HFF-Myc (cell line): Measurements from ENCODE around the gene PPIL4.
A peak's percentile ranks its signal among the peaks of the same experiment; 100 is the strongest.
"Not testable (repeated sequence)": the region's sequence is repeated elsewhere in the genome, so short reads cannot be mapped to it uniquely, and the experiment has no call there.

ENCODE experiments used
- DNase-seq: peaks from one replicate; pipeline ENCODE4 v3.0.0-alpha.2; 2011; ENCODE audit warnings: low read depth; ENCODE audit errors: extremely low read depth
- H3K4me3 ChIP-seq: replicated peaks from 2 replicates; pipeline ENCODE4 v1.5.1; 2011; ENCODE audit warnings: low read depth, mild to moderate bottlenecking, control low read depth, low read length
- TF ChIP-seq, protein P1 (sequence below): IDR thresholded peaks from 2 replicates; pipeline ENCODE4 v1.5.1; 2012; ENCODE audit warnings: mild to moderate bottlenecking, low read depth, low read length, control low read depth; ENCODE audit errors: missing control alignments

Gene PPIL4

DNA sequence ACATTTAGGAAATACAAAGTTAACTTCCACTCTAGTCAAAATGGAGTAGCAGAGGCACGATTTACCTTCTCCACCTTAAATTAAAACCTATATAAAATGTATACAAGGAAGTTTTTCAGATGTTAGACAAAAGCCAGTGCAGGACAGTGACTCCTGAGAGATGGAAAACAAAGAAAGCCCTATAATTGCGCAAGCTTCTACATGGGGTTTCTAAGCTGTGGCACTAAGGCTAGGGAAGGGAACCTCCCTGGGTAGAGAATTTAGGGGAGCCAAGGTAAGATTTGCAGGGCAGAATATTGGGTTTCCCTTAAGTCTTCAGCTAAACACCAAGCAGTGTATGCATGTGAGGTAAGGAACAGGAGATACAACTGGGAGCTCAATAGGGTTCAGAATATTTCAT lies 42.6 kb downstream of the PPIL4 start:
- no peak overlapping the region for H3K4me3 ChIP-seq
- TF ChIP-seq, protein P1, sequence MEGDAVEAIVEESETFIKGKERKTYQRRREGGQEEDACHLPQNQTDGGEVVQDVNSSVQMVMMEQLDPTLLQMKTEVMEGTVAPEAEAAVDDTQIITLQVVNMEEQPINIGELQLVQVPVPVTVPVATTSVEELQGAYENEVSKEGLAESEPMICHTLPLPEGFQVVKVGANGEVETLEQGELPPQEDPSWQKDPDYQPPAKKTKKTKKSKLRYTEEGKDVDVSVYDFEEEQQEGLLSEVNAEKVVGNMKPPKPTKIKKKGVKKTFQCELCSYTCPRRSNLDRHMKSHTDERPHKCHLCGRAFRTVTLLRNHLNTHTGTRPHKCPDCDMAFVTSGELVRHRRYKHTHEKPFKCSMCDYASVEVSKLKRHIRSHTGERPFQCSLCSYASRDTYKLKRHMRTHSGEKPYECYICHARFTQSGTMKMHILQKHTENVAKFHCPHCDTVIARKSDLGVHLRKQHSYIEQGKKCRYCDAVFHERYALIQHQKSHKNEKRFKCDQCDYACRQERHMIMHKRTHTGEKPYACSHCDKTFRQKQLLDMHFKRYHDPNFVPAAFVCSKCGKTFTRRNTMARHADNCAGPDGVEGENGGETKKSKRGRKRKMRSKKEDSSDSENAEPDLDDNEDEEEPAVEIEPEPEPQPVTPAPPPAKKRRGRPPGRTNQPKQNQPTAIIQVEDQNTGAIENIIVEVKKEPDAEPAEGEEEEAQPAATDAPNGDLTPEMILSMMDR = no peak
- no peak for DNase-seq

DNA sequence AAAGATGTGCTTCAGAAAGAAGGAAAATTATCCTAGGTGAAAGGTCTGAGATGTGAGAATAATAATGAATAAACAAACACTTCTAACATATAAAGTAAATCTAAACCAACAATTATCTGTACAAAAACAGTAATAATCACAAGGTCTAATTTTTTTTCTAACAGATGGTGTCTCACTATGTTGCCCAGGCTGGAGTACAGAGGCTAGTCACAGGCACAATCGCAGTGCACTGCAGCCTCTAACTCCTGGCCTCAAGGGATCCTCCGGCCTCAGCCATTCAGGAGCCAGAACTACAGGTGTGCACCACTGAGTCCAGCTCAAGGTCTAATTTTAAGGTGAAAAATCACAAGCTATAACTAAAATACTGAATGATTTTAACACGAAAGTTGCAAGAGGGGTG lies 44.1 kb downstream of the PPIL4 start:
- H3K4me3 ChIP-seq = no peak overlapping the region
- TF ChIP-seq, protein P1 = no peak
- no peak for DNase-seq

DNA sequence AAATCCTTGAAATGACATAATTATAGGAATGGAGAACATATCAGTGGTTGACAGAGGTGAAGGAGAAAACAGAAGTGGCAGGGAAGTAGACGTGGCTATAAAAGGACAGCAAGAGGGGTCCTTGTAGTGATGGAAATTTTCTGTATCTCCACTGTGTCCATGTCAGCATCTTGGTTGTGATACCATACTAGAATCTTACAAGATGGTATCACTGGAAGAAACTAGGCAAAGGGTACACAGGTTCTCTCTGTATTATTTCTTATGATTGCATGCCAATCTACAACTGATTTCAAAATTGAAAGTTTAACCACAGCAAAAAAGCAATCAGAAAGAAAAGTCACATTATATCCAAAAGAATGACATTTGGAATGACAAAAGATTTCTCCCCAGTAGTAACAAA lies 44.6 kb downstream of the PPIL4 start:
- H3K4me3 ChIP-seq = no peak overlapping the region
- TF ChIP-seq, protein P1 = no peak
- DNase-seq = no peak

DNA sequence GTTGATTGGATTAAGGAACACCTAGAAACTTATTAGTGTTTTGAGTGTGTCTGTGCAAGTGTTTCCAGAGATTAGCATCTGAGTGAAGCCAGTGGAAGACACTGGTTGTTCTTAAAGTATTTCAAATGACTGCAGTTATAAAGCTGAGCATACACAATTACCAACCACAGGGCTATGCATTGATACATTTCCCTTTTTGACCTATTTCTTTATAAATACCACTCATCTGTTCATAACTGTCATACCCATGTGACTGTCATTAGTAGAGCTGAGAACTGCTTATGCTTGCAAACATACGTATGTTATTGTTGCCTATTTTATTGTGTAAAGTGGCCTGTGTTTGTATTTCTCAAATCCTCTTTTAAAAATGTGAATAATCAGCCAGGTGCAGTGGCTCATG lies 45.7 kb downstream of the PPIL4 start:
- no peak for DNase-seq
- H3K4me3 ChIP-seq = no peak overlapping the region
- TF ChIP-seq, protein P1 = no peak

DNA sequence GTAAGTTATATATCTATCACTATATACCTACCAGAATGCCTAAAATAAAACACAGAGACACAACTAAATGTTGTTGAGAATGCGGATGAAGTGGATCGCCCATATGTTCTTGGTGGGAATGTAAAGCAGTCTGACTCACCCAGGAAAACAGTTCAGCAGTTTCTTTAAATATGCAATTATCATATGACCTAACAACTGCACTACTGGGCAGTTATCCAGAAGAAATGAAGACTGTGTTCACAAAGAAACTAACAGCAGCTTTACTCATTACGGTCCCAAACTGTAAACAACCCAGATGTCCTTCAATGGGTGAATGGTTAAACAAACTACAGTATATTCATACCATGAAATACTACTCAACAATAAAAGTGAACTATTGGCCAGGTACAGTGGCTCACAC lies 46.8 kb downstream of the PPIL4 start:
- TF ChIP-seq, protein P1 = no peak

DNA sequence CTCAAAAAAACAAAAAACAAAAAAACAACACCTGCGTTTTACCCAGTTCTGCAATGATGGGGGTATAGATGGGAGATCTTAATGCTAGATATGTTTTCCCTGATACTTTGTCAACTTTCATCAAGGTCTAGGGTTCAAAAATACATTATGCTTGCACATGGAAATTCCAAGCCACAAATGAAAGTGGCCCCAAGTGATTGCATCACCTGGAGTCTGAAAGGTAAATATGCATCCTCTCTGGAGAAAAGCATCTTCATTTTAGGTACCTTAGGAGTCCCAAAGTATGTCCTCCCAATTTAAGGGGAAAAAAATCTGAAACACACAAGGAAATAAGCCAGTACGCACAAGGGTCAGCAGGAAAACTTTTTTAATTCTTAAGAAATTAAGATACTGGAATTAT lies 48.5 kb downstream of the PPIL4 start:
- TF ChIP-seq, protein P1 = no peak
- no peak for DNase-seq
- H3K4me3 ChIP-seq = no peak overlapping the region

More for the DNA sequence above, 46.8 kb downstream of the PPIL4 start:
- H3K4me3 ChIP-seq = no peak overlapping the region
- peak; percentile 87 for DNase-seq

DNA sequence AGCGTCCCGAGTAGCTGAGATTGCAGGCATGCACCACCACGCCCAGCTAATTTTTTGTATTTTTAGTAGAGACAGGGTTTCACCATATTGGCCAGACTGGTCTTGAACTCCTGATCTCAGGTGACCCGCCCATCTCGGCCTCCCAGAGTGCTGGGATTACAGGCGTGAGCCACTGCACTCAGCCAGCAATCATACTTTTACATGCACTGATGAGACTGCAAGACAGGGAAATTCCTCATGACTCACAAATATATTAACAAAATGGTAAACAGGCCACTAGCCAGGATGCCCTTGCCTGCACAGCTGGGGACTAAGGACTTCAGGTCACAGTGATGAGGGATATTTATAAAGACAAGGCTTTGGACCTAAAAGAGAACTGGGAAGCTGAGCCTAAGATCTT lies 49.2 kb downstream of the PPIL4 start:
- not testable (repeated sequence) for DNase-seq, H3K4me3 ChIP-seq

DNA sequence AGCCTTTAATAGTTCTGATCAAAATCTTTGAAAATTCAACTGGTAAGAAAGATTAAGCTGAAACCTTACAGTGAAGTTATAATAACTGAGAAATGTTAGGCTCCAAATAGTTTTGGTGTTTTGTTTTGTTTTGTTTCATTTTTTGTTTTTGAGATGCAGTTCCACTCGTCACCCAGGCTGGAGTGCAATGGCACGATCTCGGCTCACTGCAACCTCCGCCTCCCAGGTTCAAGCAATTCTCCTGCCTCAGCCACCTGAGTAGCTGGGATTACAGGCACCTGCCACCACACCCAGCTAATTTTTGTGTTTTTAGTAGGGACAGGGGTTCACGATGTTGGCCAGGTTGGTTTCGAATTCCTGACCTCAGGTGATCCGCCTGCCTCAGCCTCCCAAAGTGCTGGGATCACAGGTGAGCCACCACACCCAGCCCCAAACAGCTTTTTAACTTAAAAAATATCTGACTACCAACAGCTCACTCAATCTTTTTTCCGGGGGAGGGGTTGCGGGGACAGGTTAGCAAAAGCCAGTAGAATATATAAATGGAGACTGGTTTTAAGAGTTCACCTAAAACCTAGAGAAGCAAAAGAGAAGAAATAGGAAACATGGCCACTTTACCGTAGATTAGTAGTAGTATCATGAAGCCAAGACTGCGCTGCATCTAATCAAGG lies 50.4 kb downstream of the PPIL4 start:
- DNase-seq, H3K4me3 ChIP-seq: not testable (repeated sequence)

DNA sequence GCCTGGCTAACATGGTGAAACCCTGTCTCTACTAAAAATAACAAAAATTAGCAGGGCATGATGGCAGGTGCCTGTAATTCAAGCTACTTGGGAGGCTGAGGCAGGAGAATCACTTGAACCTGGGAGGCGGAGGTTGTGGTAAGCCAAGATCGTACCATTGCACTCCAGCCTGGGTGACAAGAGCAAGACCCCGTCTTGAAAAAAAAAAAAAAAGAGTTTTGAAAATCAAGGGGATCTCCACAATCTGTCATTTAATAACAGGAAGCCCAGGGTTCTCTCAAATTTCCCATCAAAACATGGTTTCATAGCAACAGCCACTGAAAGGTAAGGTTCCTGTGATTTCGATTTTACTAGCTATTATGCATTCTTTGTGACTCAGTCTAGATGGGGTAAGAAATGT lies 51.0 kb downstream of the PPIL4 start:
- DNase-seq = not testable (repeated sequence)

More for the DNA sequence above, 51.0 kb downstream of the PPIL4 start:
- H3K4me3 ChIP-seq = not testable (repeated sequence)
